Vagina (tissue), 2 donors: ENCODE data around the gene ACKR4. TPM values are rescaled to one million over a fixed set of nuclear protein-coding genes. Genes with fewer than 3 reads are reported as not detected.
"Not testable (repeated sequence)": the region's sequence is repeated elsewhere in the genome, so short reads cannot be mapped to it uniquely, and the experiment has no call there.

Experiments
- DNase-seq, 2 donors: peaks; one replicate each; pipeline ENCODE4 v3.0.0-alpha.2; 2017; ENCODE audit errors: extremely low spot score in 2 of 2
- H3K27ac ChIP-seq: fragments of 200-600 bp; sonication (generic); one replicate; pipeline ENCODE4 v1.5.1; 2019
- H3K27me3 ChIP-seq: fragments of 200-600 bp; sonication (generic); one replicate; pipeline ENCODE4 v1.5.1; 2019
- H3K36me3 ChIP-seq, 2 donors: fragments of 200-600 bp; sonication (generic); one replicate each; pipeline ENCODE4 v1.5.1; 2017 to 2019
- H3K4me1 ChIP-seq: fragments of 200-600 bp; sonication (generic); one replicate; pipeline ENCODE4 v1.5.1; 2019
- H3K4me3 ChIP-seq, 2 donors: fragments of 200-600 bp; sonication (generic); 1 replicate in 1 of 2; 2 replicates in 1 of 2; pipeline ENCODE4 v1.5.1; 2016 to 2019
- H3K9me3 ChIP-seq: fragments of 200-600 bp; sonication (generic); one replicate; pipeline ENCODE4 v1.5.1; 2019
- CTCF ChIP-seq, 3 experiments: fragments of 450-650 bp in 2 of 3; fragments of 200-600 bp in 1 of 3; sonication (generic) in 1 of 3; IDR thresholded peaks; one replicate each; pipeline ENCODE4 v1.5.1; 2017 to 2019; ENCODE audit warnings: antibody characterized with exemption in 3 of 3, mild to moderate bottlenecking in 2 of 3, moderate library complexity in 2 of 3
- POLR2A ChIP-seq, 2 donors: fragments of 450-650 bp; IDR thresholded peaks; one replicate each; pipeline ENCODE4 v1.6.1; 2017; ENCODE audit warnings: antibody characterized with exemption in 2 of 2, mild to moderate bottlenecking in 2 of 2, moderate library complexity in 2 of 2
- POLR2AphosphoS5 ChIP-seq, 2 donors: sonication (generic); formaldehyde crosslinking; IDR thresholded peaks; one replicate each; pipeline ENCODE4 v1.9.0; 2017; ENCODE audit warnings: antibody characterized with exemption in 2 of 2, mild to moderate bottlenecking in 2 of 2, low read depth in 1 of 2; ENCODE audit not compliant: insufficient read depth in 1 of 2
- intact Hi-C: fragments of 100-400 bp; cut with DNase I; formaldehyde crosslinking; loops from one replicate; pipeline ENCODE4 v1.15.1; 2023
- total RNA-seq: library from RNA; depleted of rRNA; stranded (reverse); fragments of >200 nt; gene quantifications from one replicate; pipeline ENCODE4 v1.2.3, GENCODE V29; 2016

Gene ACKR4
- total RNA-seq, 1 donor from 2014 or later, result not detected

DNA sequence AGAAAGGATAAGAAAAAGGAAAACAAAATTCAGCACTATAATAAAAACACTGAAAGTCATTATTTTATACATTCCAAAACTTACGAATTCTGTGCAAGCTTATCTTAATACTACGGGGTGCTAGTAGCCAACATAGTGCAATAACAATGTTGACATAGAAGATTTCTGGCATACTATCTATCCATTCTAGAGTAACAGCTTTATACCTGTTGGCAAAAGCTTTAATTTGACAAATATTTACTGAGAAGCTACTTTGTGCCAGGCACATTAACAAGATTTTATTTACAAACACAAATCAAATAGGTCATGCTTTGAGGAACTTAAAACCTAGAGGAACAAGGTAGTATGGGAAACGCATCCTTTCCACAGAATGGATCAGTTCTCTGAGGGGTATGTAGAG lies 1.1 kb downstream of the ACKR4 start:
- no peak overlapping the region for H3K4me3 ChIP-seq
- intact Hi-C loops, result no loop called here

GRCh38 chr3:132600614-132601013 lies 3.5 kb downstream of the ACKR4 start:
- H3K27ac ChIP-seq, intact Hi-C loops, H3K27me3 ChIP-seq: not testable (repeated sequence)

More for the DNA sequence above, 1.1 kb downstream of the ACKR4 start:
- no peak for DNase-seq
- no peaks in the 10 kb centered on the region for H3K36me3 ChIP-seq
- TF ChIP-seq POLR2AphosphoS5 (IDR thresholded peaks at IDR 0.05; ENCODE audit: insufficient read depth in 1 of 2, low read depth in 1 of 2) (no peak), POLR2A (IDR thresholded peaks at IDR 0.05) (no peak), CTCF (IDR thresholded peaks at IDR 0.05) (no peak)
- H3K27me3 ChIP-seq, result no peaks in the 10 kb centered on the region
- no peak overlapping the region for H3K27ac ChIP-seq
- H3K4me1 ChIP-seq, result no peaks in the 10 kb centered on the region
- no peaks in the 10 kb centered on the region for H3K9me3 ChIP-seq

DNA sequence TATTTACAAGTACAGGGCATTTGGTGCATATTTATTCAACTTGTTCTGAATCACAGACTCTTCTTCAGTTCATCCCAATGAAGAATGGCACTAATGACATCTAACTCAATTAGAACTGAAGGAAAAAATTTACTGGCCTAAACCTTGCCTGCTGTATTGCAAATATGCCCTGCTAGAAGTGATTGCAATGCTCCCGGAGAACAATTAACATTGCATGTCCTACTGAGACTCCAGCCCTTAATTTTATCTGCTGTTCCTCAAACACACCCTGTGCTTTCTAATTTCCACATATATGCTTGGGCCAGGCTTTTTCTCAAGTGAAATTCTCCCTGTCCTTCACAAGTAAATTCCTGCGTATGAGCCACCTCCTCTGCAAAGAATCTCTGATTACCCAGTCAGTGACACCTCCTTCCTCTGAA lies 8.3 kb downstream of the ACKR4 start:
- Histone ChIP-seq H3K27ac (no peak overlapping the region), H3K9me3 (no peaks in the 10 kb centered on the region)
- no peak for DNase-seq

More at GRCh38 chr3:132600614-132601013, 3.5 kb downstream of the ACKR4 start:
- H3K36me3 ChIP-seq, H3K9me3 ChIP-seq, DNase-seq, H3K4me3 ChIP-seq, H3K4me1 ChIP-seq: not testable (repeated sequence)

DNA sequence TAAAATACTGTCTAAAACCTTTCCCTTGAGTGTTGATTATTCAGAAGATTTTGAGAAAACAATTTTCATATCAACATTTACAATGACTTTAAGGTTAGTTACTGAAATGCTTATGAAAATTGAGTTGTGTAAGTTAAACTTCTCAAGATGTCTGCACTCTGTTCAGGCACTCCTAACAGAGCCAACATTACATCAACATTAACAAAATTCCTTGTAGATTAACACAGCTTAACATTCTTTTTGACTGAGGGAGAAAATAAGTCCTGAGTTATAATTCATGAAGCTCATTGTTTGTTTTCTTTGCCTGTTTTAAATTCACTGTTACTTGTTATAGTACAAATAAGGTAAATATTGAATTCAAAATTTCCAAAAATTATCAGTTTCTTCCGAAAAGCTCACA lies 9.0 kb downstream of the ACKR4 start:
- Histone ChIP-seq H3K4me3 (no peak overlapping the region), H3K27ac (no peak overlapping the region), H3K4me1 (no peaks in the 10 kb centered on the region), H3K27me3 (no peaks in the 10 kb centered on the region), H3K9me3 (no peaks in the 10 kb centered on the region), H3K36me3 (no peaks in the 10 kb centered on the region)
- intact Hi-C loops, result no loop called here
- TF ChIP-seq POLR2AphosphoS5 (IDR thresholded peaks at IDR 0.05; ENCODE audit: insufficient read depth in 1 of 2, low read depth in 1 of 2) (no peak), POLR2A (IDR thresholded peaks at IDR 0.05) (no peak), CTCF (IDR thresholded peaks at IDR 0.05) (no peak)
- DNase-seq, result no peak

More for the DNA sequence above, 8.3 kb downstream of the ACKR4 start:
- H3K27me3 ChIP-seq, result no peaks in the 10 kb centered on the region
- intact Hi-C loops, result no loop called here
- H3K4me3 ChIP-seq, result no peak overlapping the region
- no peaks in the 10 kb centered on the region for H3K36me3 ChIP-seq
- TF ChIP-seq POLR2AphosphoS5 (IDR thresholded peaks at IDR 0.05; ENCODE audit: insufficient read depth in 1 of 2, low read depth in 1 of 2) (no peak), CTCF (IDR thresholded peaks at IDR 0.05) (no peak), POLR2A (IDR thresholded peaks at IDR 0.05) (no peak)
- no peaks in the 10 kb centered on the region for H3K4me1 ChIP-seq

- DNase-seq, intact Hi-C loops, H3K36me3 ChIP-seq, H3K4me1 ChIP-seq, H3K9me3 ChIP-seq, H3K27me3 ChIP-seq, H3K27ac ChIP-seq, H3K4me3 ChIP-seq: not testable (repeated sequence)
These were observed 9.6 kb downstream of the ACKR4 start for GRCh38 chr3:132606620-132607019.

DNA sequence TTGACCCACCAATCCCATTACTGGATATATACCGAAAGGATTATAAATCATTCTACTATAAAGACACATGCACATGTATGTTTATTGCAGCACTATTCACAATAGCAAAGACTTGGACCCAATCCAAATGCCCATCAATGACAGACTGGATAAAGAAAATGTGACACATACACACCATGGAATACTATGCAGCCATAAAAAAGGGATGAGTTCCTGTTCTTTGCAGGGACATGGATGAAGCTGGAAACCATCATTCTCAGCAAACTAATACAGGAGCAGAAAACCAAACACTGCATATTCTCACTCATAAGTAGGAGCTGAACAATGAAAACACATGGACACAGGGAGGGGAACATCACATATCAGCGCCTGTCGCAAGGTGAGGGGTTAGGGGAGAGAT lies 18.2 kb downstream of the ACKR4 start:
- H3K9me3 ChIP-seq, H3K27ac ChIP-seq, intact Hi-C loops, H3K36me3 ChIP-seq, H3K27me3 ChIP-seq, DNase-seq, H3K4me1 ChIP-seq, H3K4me3 ChIP-seq: not testable (repeated sequence)

DNA sequence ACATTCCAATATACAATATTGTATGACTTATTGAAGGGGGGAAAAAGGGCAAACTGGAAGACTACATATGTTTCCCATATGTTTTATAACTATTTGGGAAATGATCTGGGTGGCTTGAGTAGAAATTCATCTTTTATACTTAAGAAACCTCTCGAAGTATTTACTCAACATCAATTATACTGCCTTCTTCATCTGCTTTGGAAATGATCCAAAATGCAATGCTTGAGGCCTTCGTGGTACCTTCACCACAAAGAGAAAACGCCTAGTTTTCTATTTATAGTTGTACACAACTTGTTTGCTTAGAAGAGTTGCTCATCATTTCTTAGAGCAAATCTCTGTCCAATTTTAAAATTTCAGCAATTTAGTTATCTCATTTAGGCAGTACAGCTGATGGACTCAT lies 18.8 kb downstream of the ACKR4 start:
- no peaks in the 10 kb centered on the region for H3K9me3 ChIP-seq
- H3K4me1 ChIP-seq, result no peaks in the 10 kb centered on the region
- H3K36me3 ChIP-seq, result peaks cover 0 to 7% of the 10 kb centered on the region in 2 donors
- intact Hi-C loops, result no loop called here
- no peak for DNase-seq
- no peak for TF ChIP-seq CTCF (IDR thresholded peaks at IDR 0.05)
- no peak for TF ChIP-seq POLR2AphosphoS5 (IDR thresholded peaks at IDR 0.05; ENCODE audit: insufficient read depth in 1 of 2, low read depth in 1 of 2)
- no peak for TF ChIP-seq POLR2A (IDR thresholded peaks at IDR 0.05)
- no peaks in the 10 kb centered on the region for H3K27me3 ChIP-seq
- H3K4me3 ChIP-seq, result no peak overlapping the region
- H3K27ac ChIP-seq, result no peak overlapping the region
